Left ventricle myocardium inferior (tissue), 1 donor: ENCODE measurements around the gene P3H3. TPM values are rescaled to one million over a fixed set of nuclear protein-coding genes. Genes with fewer than 3 reads are reported as not detected.
"Not testable (repeated sequence)": the region's sequence is repeated elsewhere in the genome, so short reads cannot be mapped to it uniquely, and the experiment has no call there.

Experiments used
- DNase-seq: peaks from one replicate; pipeline ENCODE4 v3.0.0-alpha.2; 2020
- H3K27ac ChIP-seq: fragments of 200-600 bp; replicated peaks from 2 replicates; pipeline ENCODE4 v1.8.0; 2021
- H3K27me3 ChIP-seq: fragments of 200-600 bp; 2 replicates; pipeline ENCODE4 v1.8.0; 2021; ENCODE audit warnings: low read depth
- H3K36me3 ChIP-seq: fragments of 200-600 bp; 2 replicates; pipeline ENCODE4 v1.8.0; 2021
- H3K4me1 ChIP-seq: fragments of 200-600 bp; 2 replicates; pipeline ENCODE4 v1.8.0; 2021
- H3K4me3 ChIP-seq: fragments of 200-600 bp; 2 replicates; pipeline ENCODE4 v1.8.0; 2021; ENCODE audit warnings: mild to moderate bottlenecking, moderate library complexity
- H3K9me3 ChIP-seq: fragments of 200-600 bp; replicated peaks from 2 replicates; pipeline ENCODE4 v1.8.0; 2021
- CTCF ChIP-seq: fragments of 200-600 bp; IDR thresholded peaks from 2 replicates; pipeline ENCODE4 v1.8.0; 2021; ENCODE audit warnings: antibody characterized with exemption, mild to moderate bottlenecking, borderline replicate concordance
- intact Hi-C: fragments of 100-400 bp; cut with micrococcal nuclease; formaldehyde crosslinking; loops from one replicate; pipeline ENCODE4 v1.11.0; 2022
- total RNA-seq: library from RNA; stranded (reverse); fragmentation: NEBNext Ultra II Directional; extraction: Animal tissue kit (Norgen Biotek cat#: 25700); gene quantifications from one replicate; pipeline ENCODE4 v1.2.1, GENCODE V29; 2021
- donor health status: DM: no; HTN: yes; CAD: no; lungs with severe emphysema.

The P3H3 gene
- total RNA-seq, 1 donor from 2014 or later, result 17.5 TPM

GRCh38 chr12:6883252-6883651 is 55.0 kb downstream of the P3H3 start:
- Histone ChIP-seq H3K36me3 (peaks cover 22% of the 10 kb centered on the region), H3K4me1 (no peaks in the 10 kb centered on the region), H3K27ac (no peak overlapping the region), H3K27me3 (no peaks in the 10 kb centered on the region), H3K4me3 (no peak overlapping the region), H3K9me3 (no peaks in the 10 kb centered on the region)
- intact Hi-C loops, result no loop called here
- no peak for DNase-seq
- TF ChIP-seq CTCF, result no peak

- Histone ChIP-seq H3K9me3 (no peaks in the 10 kb centered on the region), H3K4me3 (no peak overlapping the region), H3K27ac (no peak overlapping the region), H3K36me3 (peaks cover 22% of the 10 kb centered on the region), H3K4me1 (no peaks in the 10 kb centered on the region), H3K27me3 (no peaks in the 10 kb centered on the region)
- intact Hi-C loops, result no loop called here
- DNase-seq, result no peak
- no peak for TF ChIP-seq CTCF
These were observed 55.5 kb downstream of the P3H3 start for GRCh38 chr12:6883683-6884082.

- no peaks in the 10 kb centered on the region for H3K27me3 ChIP-seq
- no peak overlapping the region for H3K27ac ChIP-seq
- intact Hi-C loops, result no loop called here
- no peaks in the 10 kb centered on the region for H3K9me3 ChIP-seq
- no peak for TF ChIP-seq CTCF
- DNase-seq, result no peak
- H3K4me3 ChIP-seq, result no peak overlapping the region
- H3K4me1 ChIP-seq, result no peaks in the 10 kb centered on the region
- H3K36me3 ChIP-seq, result peaks cover 22% of the 10 kb centered on the region
These were observed 56.3 kb downstream of the P3H3 start for GRCh38 chr12:6884539-6884938.

GRCh38 chr12:6886206-6886999 is 58.2 kb downstream of the P3H3 start:
- intact Hi-C loops, H3K4me3 ChIP-seq, H3K9me3 ChIP-seq, DNase-seq, H3K27me3 ChIP-seq, H3K27ac ChIP-seq, H3K4me1 ChIP-seq: not testable (repeated sequence)
- peaks cover 22% of the 10 kb centered on the region for H3K36me3 ChIP-seq

GRCh38 chr12:6887460-6887859 is 59.3 kb downstream of the P3H3 start:
- H3K27ac ChIP-seq, result no peak overlapping the region
- H3K36me3 ChIP-seq, result peaks cover 20% of the 10 kb centered on the region
- DNase-seq, result no peak
- H3K9me3 ChIP-seq, result no peaks in the 10 kb centered on the region
- intact Hi-C loops, result no loop called here
- peaks cover 12% of the 10 kb centered on the region for H3K4me1 ChIP-seq
- H3K4me3 ChIP-seq, result no peak overlapping the region
- TF ChIP-seq CTCF, result no peak
- no peaks in the 10 kb centered on the region for H3K27me3 ChIP-seq

GRCh38 chr12:6888360-6888759 is 60.2 kb downstream of the P3H3 start:
- H3K4me3 ChIP-seq, result no peak overlapping the region
- no peak overlapping the region for H3K27ac ChIP-seq
- intact Hi-C loops, result no loop called here
- H3K9me3 ChIP-seq, result no peaks in the 10 kb centered on the region
- peaks cover 12% of the 10 kb centered on the region for H3K4me1 ChIP-seq
- no peaks in the 10 kb centered on the region for H3K27me3 ChIP-seq
- no peak for DNase-seq
- TF ChIP-seq CTCF, result no peak
- H3K36me3 ChIP-seq, result peaks cover 13% of the 10 kb centered on the region

GRCh38 chr12:6888794-6889193 is 60.6 kb downstream of the P3H3 start:
- H3K4me3 ChIP-seq, H3K36me3 ChIP-seq, intact Hi-C loops, H3K27ac ChIP-seq, H3K27me3 ChIP-seq, H3K9me3 ChIP-seq, DNase-seq: not testable (repeated sequence)
- H3K4me1 ChIP-seq, result peaks cover 12% of the 10 kb centered on the region
